Measurements from ENCODE around the gene CASP1. TPM values are rescaled to one million over a fixed set of nuclear protein-coding genes. Genes with fewer than 3 reads are reported as not detected.

The CASP1 gene
- total RNA-seq, 2 experiments from 2014 or later = 23.8 to 24.5 TPM

GRCh38 chr11:105003151-105003550, 31.8 kb downstream of the CASP1 start:
- Mint-ChIP-seq H3K27me3 (ENCODE audit: low read depth) (no peaks in the 10 kb centered on the region), H3K4me1 (ENCODE audit: low read depth) (peaks cover 4% of the 10 kb centered on the region), H3K27ac (no peak overlapping the region), H3K9me3 (no peaks in the 10 kb centered on the region), H3K4me3 (no peak overlapping the region), H3K36me3 (ENCODE audit: low read depth) (no peaks in the 10 kb centered on the region)
- intact Hi-C loops (cut with micrococcal nuclease) = loop anchor here (5.0 to 10.0 kb wide), 3 partner anchors 181 to 862 kb away; no protein-coding TSS in a partner anchor
- no peak for DNase-seq
- CTCF ChIA-PET = interaction anchor here (1.2 kb wide), 1 partner anchor 56 kb away, joined by 4 read pairs; no protein-coding TSS in a partner anchor

DNA sequence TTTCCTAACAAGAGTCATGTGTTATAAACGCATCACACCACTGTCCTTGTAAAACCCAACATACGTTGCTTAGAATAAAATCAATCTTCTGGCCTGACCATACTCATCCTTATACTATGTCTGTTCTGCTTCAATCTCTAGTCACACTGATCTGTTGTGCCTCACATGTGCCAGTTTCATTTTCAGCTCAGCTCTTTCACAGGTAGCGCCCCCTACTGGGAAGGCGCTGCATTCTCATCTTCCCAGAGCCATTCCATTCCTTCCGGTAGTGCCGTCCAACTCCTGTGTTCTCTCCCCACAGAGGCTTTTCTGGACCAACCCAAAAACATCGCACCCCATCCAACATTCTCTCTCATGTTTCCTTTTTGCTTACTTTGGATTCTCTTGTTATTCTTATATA, 34.1 kb downstream of the CASP1 start:
- DNase-seq = peak; percentile 72
- intact Hi-C loops (cut with micrococcal nuclease) = loop anchor here (1.0 to 10.0 kb wide), 6 partner anchors 53 to 864 kb away; no protein-coding TSS in a partner anchor
- no peaks in the 10 kb centered on the region for H3K27me3 Mint-ChIP-seq (ENCODE audit: low read depth)

GRCh38 chr11:105000167-105000566, 34.8 kb downstream of the CASP1 start:
- intact Hi-C loops (cut with micrococcal nuclease) = loop anchor here (1.0 to 10.0 kb wide), 5 partner anchors 53 to 865 kb away; no protein-coding TSS in a partner anchor
- peaks cover 4% of the 10 kb centered on the region for H3K4me1 Mint-ChIP-seq (ENCODE audit: low read depth)
- H3K9me3 Mint-ChIP-seq = no peaks in the 10 kb centered on the region
- H3K36me3 Mint-ChIP-seq (ENCODE audit: low read depth) = no peaks in the 10 kb centered on the region
- H3K27ac Mint-ChIP-seq = no peak overlapping the region
- no peaks in the 10 kb centered on the region for H3K27me3 Mint-ChIP-seq (ENCODE audit: low read depth)
- DNase-seq = peak; percentile 19
- CTCF ChIA-PET = interaction anchor here (0.6 to 1.1 kb wide), 3 partner anchors 10 to 164 kb away, joined by 3 read pairs; no protein-coding TSS in a partner anchor
- H3K4me3 Mint-ChIP-seq = no peak overlapping the region

More for the DNA sequence above, 34.1 kb downstream of the CASP1 start:
- Mint-ChIP-seq H3K9me3 (no peaks in the 10 kb centered on the region), H3K36me3 (ENCODE audit: low read depth) (no peaks in the 10 kb centered on the region), H3K27ac (no peak overlapping the region), H3K4me1 (ENCODE audit: low read depth) (peaks cover 4% of the 10 kb centered on the region), H3K4me3 (no peak overlapping the region)
- CTCF ChIA-PET = interaction anchor here (0.6 to 2.0 kb wide), 5 partner anchors 11 to 165 kb away, joined by 3 to 8 read pairs (median 3); no protein-coding TSS in a partner anchor

DNA sequence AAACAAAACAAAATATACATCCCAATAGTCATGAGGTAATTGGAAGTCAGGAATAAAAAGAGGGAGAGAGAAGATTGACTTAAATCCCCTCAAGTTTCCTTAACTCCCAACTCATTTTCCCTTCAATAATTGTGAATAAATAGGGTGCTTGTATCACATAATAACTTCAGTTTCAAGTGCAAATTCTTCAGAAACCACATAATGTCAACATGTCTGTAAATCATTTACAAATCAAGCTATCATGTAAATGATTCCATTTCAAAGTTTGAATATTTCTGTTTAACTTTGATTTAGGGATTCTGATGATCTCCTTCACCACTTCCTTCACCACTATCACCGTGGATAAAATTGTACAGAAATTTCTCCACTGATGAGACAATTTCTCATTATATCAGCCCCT, 35.2 kb downstream of the CASP1 start:
- no peaks in the 10 kb centered on the region for H3K9me3 Mint-ChIP-seq
- no peak overlapping the region for H3K4me3 Mint-ChIP-seq
- DNase-seq = no peak
- CTCF ChIA-PET = no interaction called here
- no peaks in the 10 kb centered on the region for H3K27me3 Mint-ChIP-seq (ENCODE audit: low read depth)
- H3K4me1 Mint-ChIP-seq (ENCODE audit: low read depth) = peaks cover 4% of the 10 kb centered on the region
- no peaks in the 10 kb centered on the region for H3K36me3 Mint-ChIP-seq (ENCODE audit: low read depth)
- no peak overlapping the region for H3K27ac Mint-ChIP-seq
- intact Hi-C loops (cut with micrococcal nuclease) = loop anchor here (1.0 to 10.0 kb wide), 5 partner anchors 52 to 865 kb away; no protein-coding TSS in a partner anchor

DNA sequence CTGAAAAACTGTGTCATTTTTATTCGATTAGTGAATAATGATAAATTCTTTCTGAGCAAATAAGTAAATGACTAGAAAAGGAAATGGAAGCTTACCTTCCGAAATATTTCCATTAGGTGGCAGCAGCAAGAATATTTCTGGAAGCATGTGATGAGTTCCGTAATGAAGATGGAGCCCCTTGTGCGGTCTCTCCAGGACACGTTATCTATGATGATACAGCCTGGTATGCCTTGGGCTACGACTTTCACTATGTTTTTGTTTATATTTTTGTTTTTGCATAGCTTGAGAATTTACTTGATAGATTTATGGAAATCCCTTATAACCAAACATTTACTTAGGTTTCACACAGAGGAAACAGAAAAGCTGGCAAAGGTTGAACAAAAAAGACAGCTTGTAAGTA, 37.7 kb downstream of the CASP1 start:
- CTCF ChIA-PET = interaction anchor here (0.6 kb wide), 1 partner anchor 853 kb away, joined by 3 read pairs; no protein-coding TSS in a partner anchor
- no peaks in the 10 kb centered on the region for H3K27me3 Mint-ChIP-seq (ENCODE audit: low read depth)
- intact Hi-C loops (cut with micrococcal nuclease) = no loop called here
- H3K4me3 Mint-ChIP-seq = no peak overlapping the region
- no peak for DNase-seq
- H3K9me3 Mint-ChIP-seq = no peaks in the 10 kb centered on the region
- no peak overlapping the region for H3K27ac Mint-ChIP-seq
- H3K4me1 Mint-ChIP-seq (ENCODE audit: low read depth) = peaks cover 4% of the 10 kb centered on the region
- no peaks in the 10 kb centered on the region for H3K36me3 Mint-ChIP-seq (ENCODE audit: low read depth)

DNA sequence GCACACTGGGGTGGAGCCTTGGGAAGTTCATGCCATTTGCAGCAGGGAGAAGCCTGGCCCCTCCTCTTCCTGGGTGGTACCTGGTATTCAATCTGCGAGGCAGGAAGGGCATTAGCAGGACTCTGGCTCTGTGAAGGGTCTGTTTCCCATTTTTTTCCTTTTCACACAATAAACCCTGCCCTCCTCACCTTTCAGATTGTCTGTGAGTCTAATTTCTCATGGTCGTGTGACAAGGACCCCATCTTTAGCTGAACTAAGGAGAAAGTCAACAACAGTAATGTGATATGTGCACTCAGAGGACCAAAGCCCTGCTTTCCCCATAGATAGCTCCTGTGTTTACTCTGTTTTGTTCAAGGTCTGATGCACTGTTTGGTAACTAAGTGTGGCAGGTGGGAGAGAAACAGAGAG, 39.9 kb downstream of the CASP1 start:
- Mint-ChIP-seq H3K27me3 (ENCODE audit: low read depth) (no peaks in the 10 kb centered on the region), H3K36me3 (ENCODE audit: low read depth) (no peaks in the 10 kb centered on the region), H3K4me1 (ENCODE audit: low read depth) (no peaks in the 10 kb centered on the region), H3K4me3 (no peak overlapping the region), H3K9me3 (no peaks in the 10 kb centered on the region), H3K27ac (no peak overlapping the region)
- intact Hi-C loops (cut with micrococcal nuclease) = no loop called here
- CTCF ChIA-PET = no interaction called here
- DNase-seq = no peak

DNA sequence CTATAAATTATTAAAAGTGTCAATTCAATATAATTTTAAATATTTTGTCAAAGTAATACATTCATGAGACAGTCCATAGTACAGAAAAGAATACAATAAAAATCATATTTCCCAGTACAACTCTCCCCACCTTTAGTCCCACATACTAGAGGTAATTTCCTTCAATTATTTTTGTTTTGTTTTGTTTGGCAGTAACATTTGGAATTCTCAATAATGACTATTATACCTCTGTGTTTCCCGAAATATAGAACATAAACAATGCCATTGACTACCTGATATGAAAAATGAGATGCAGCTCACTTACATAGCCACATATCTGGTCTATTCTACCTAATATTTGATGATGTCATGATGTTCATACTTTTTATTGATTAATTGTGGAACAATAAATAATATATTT, 42.2 kb downstream of the CASP1 start:
- DNase-seq = no peak
- intact Hi-C loops (cut with micrococcal nuclease) = no loop called here

DNA sequence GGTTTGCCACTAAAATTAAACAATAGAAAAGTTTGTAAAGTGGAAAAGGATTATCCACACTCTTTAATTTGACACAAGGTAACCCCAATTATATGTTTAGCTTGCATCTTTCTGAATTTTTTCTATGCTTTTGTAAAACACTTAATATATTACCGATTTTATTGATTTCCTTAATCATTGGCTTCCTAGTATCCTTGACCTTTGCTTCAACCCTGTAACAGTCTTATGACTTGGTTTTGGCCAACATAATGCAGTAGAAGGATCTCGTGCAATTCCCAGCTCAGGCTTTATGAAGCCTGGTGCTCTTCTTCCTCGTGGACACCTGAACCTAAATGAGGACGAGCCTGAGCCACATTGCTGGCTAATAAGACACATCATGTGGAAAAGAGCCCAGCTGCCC, 43.0 kb downstream of the CASP1 start:
- Mint-ChIP-seq H3K27ac (no peak overlapping the region), H3K36me3 (ENCODE audit: low read depth) (no peaks in the 10 kb centered on the region), H3K27me3 (ENCODE audit: low read depth) (no peaks in the 10 kb centered on the region), H3K9me3 (peaks cover 6% of the 10 kb centered on the region), H3K4me1 (ENCODE audit: low read depth) (no peaks in the 10 kb centered on the region), H3K4me3 (no peak overlapping the region)
- no peak for DNase-seq
- intact Hi-C loops (cut with micrococcal nuclease) = no loop called here
- CTCF ChIA-PET = no interaction called here

More for the DNA sequence above, 42.2 kb downstream of the CASP1 start:
- peaks cover 6% of the 10 kb centered on the region for H3K9me3 Mint-ChIP-seq
- no peaks in the 10 kb centered on the region for H3K36me3 Mint-ChIP-seq (ENCODE audit: low read depth)
- no peaks in the 10 kb centered on the region for H3K27me3 Mint-ChIP-seq (ENCODE audit: low read depth)
- no peak overlapping the region for H3K4me3 Mint-ChIP-seq
- CTCF ChIA-PET = interaction anchor here (0.9 kb wide), 1 partner anchor 9 kb away, joined by 3 read pairs; no protein-coding TSS in a partner anchor
- no peak overlapping the region for H3K27ac Mint-ChIP-seq
- no peaks in the 10 kb centered on the region for H3K4me1 Mint-ChIP-seq (ENCODE audit: low read depth)

DNA sequence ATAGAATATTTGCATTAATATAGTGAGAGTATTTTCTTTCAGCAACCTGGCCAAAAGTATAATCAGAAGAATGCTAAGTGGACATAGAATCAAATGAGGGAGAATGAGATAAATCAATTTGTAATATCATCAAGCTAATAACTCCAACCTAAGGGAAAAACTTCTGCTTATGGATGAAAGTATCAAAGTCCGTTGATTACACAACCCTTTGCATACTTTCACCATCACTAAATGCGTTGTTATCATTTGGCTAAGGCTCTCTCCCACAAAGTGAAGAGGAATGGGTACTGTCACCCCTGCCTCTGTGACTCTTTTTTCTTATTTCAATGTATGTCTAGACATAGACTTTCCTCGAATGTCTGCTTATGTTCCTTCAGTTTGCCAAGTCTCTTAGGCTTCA, 50.1 kb downstream of the CASP1 start:
- intact Hi-C loops (cut with micrococcal nuclease) = no loop called here
- H3K27me3 Mint-ChIP-seq (ENCODE audit: low read depth) = no peaks in the 10 kb centered on the region
- H3K4me1 Mint-ChIP-seq (ENCODE audit: low read depth) = peaks cover 2% of the 10 kb centered on the region
- CTCF ChIA-PET = no interaction called here
- DNase-seq = no peak
- H3K9me3 Mint-ChIP-seq = peaks cover 6% of the 10 kb centered on the region
- H3K36me3 Mint-ChIP-seq (ENCODE audit: low read depth) = no peaks in the 10 kb centered on the region
- H3K4me3 Mint-ChIP-seq = no peak overlapping the region
- H3K27ac Mint-ChIP-seq = no peak overlapping the region

GRCh38 chr11:104979839-104980238, 55.1 kb downstream of the CASP1 start:
- Mint-ChIP-seq H3K36me3 (ENCODE audit: low read depth) (no peaks in the 10 kb centered on the region), H3K9me3 (no peaks in the 10 kb centered on the region), H3K4me1 (ENCODE audit: low read depth) (peaks cover 3% of the 10 kb centered on the region), H3K4me3 (no peak overlapping the region), H3K27me3 (ENCODE audit: low read depth) (no peaks in the 10 kb centered on the region), H3K27ac (no peak overlapping the region)
- CTCF ChIA-PET = no interaction called here
- intact Hi-C loops (cut with micrococcal nuclease) = no loop called here
- DNase-seq = no peak

Other genes with a start within 250 kb of the CASP1 start
- not detected for gene CASP12, start 136.7 kb downstream of the CASP1 start, total RNA-seq
- gene CASP4, start 66.6 kb downstream of the CASP1 start, total RNA-seq = 10 to 100 TPM; 47.9 to 48.7 TPM
- not detected for gene CASP5, start 12.0 kb downstream of the CASP1 start, total RNA-seq
- 10 to 100 TPM in 1 of 2 experiments, 1 to 10 TPM in 1; 9.5 to 10.9 TPM for gene CARD16, start 10.2 kb upstream of the CASP1 start, total RNA-seq
- not detected for gene CARD18, start 104.6 kb upstream of the CASP1 start, total RNA-seq

Data from activated naive CD4-positive, alpha-beta T cell treated with anti-CD3 and anti-CD28 coated beads for 36 hours (primary cell).